Upper lobe of right lung (tissue), 1 donor: Measurements from ENCODE around the gene FASTKD2. TPM values are rescaled to one million over a fixed set of nuclear protein-coding genes. Genes with fewer than 3 reads are reported as not detected.

Experiments used
- ATAC-seq: fragments of 200-7000 bp; cut with Tn5 transposase; one replicate; pipeline ENCODE4 v1.9.1; 2020; ENCODE audit warnings: mild to moderate bottlenecking, moderate library complexity
- DNase-seq: peaks from one replicate; pipeline ENCODE4 v3.0.0-alpha.2; 2020
- H3K27ac ChIP-seq: fragments of 200-600 bp; one replicate; pipeline ENCODE4 v1.8.0; 2022
- H3K27me3 ChIP-seq: fragments of 200-600 bp; one replicate; pipeline ENCODE4 v1.8.0; 2022; ENCODE audit warnings: mild to moderate bottlenecking
- H3K36me3 ChIP-seq: fragments of 200-600 bp; one replicate; pipeline ENCODE4 v1.8.0; 2022
- H3K4me1 ChIP-seq: fragments of 200-600 bp; one replicate; pipeline ENCODE4 v1.8.0; 2022
- H3K4me3 ChIP-seq: fragments of 200-600 bp; one replicate; pipeline ENCODE4 v1.8.0; 2022; ENCODE audit warnings: mild to moderate bottlenecking
- H3K9me3 ChIP-seq: fragments of 200-600 bp; one replicate; pipeline ENCODE4 v1.8.0; 2022
- intact Hi-C: fragments of 100-400 bp; cut with DNase I; formaldehyde crosslinking; loops from one replicate; pipeline ENCODE4 v1.11.0; 2022
- microRNA-seq: library from miRNA; unstranded; fragments of <30 nt; microRNA quantifications from one replicate; pipeline ENCODE4 v1.2.0, GENCODE V29; 2020; ENCODE audit warnings: borderline microRNAs expressed
- total RNA-seq: library from RNA; stranded (reverse); fragmentation: NEBNext Ultra II Directional; extraction: Animal tissue kit (Norgen Biotek cat#: 25700); gene quantifications from one replicate; pipeline ENCODE4 v1.2.1, GENCODE V29; 2021
- TF ChIP-seq, protein P1 (sequence below): fragments of 200-600 bp; IDR thresholded peaks from one replicate; pipeline ENCODE4 v1.8.0; 2022; ENCODE audit warnings: antibody characterized with exemption
- donor health status: DM: no; HTN: yes; CAD: no; lungs with severe emphysema.

Gene FASTKD2
- total RNA-seq, 1 donor from 2014 or later, result 19.7 TPM

DNA sequence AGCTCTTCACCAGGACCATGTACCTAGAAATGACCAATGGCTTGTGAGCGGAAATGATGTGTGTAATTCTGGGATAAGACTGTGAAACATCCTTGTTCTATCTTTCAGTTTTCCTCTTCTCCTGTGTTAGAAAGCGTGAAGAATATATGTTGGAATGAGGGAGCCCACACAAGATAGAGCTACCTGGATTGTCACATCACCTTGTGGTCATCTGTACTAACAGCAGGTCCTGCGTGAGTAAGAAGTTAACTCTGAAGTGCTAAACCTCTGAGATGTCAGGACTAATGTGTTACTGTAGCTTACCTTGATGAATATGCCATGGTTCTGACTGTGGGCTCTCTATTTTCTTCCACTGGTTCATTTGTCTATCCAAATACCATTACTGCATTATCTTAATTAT, 75.6 kb downstream of the FASTKD2 start:
- Histone ChIP-seq H3K4me3 (no peak overlapping the region), H3K27ac (no peak overlapping the region), H3K4me1 (no peaks in the 10 kb centered on the region), H3K27me3 (no peaks in the 10 kb centered on the region), H3K36me3 (no peaks in the 10 kb centered on the region), H3K9me3 (no peaks in the 10 kb centered on the region)
- DNase-seq (no peak), ATAC-seq (no peak)
- TF ChIP-seq, protein P1, sequence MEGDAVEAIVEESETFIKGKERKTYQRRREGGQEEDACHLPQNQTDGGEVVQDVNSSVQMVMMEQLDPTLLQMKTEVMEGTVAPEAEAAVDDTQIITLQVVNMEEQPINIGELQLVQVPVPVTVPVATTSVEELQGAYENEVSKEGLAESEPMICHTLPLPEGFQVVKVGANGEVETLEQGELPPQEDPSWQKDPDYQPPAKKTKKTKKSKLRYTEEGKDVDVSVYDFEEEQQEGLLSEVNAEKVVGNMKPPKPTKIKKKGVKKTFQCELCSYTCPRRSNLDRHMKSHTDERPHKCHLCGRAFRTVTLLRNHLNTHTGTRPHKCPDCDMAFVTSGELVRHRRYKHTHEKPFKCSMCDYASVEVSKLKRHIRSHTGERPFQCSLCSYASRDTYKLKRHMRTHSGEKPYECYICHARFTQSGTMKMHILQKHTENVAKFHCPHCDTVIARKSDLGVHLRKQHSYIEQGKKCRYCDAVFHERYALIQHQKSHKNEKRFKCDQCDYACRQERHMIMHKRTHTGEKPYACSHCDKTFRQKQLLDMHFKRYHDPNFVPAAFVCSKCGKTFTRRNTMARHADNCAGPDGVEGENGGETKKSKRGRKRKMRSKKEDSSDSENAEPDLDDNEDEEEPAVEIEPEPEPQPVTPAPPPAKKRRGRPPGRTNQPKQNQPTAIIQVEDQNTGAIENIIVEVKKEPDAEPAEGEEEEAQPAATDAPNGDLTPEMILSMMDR, result no peak
- intact Hi-C loops, result no loop called here

Small RNA genes lying within 50 kb of the gene (microRNA-seq; reads per million reads assigned to microRNA genes)
- gene MIR3130-1 (not detected), gene MIR3130-2 (not detected)

Other genes starting within 250 kb of the FASTKD2 start
- not detected for gene FAM237A, start 123.1 kb upstream of the FASTKD2 start, total RNA-seq
- not detected for gene DYTN, start 47.2 kb upstream of the FASTKD2 start, total RNA-seq
- gene MDH1B, start 278 bp upstream of the FASTKD2 start, total RNA-seq, result 0.26 TPM
- gene CPO, start 173.9 kb downstream of the FASTKD2 start, total RNA-seq, result not detected